ENCODE data around the gene CCR5AS.
A peak's percentile ranks its signal among the peaks of the same experiment; 100 is the strongest.

The CCR5AS gene

GRCh38 chr3:46399098-46399497, 7.8 kb downstream of the CCR5AS start:
- no peaks in the 10 kb centered on the region for H3K27me3 ChIP-seq

DNA sequence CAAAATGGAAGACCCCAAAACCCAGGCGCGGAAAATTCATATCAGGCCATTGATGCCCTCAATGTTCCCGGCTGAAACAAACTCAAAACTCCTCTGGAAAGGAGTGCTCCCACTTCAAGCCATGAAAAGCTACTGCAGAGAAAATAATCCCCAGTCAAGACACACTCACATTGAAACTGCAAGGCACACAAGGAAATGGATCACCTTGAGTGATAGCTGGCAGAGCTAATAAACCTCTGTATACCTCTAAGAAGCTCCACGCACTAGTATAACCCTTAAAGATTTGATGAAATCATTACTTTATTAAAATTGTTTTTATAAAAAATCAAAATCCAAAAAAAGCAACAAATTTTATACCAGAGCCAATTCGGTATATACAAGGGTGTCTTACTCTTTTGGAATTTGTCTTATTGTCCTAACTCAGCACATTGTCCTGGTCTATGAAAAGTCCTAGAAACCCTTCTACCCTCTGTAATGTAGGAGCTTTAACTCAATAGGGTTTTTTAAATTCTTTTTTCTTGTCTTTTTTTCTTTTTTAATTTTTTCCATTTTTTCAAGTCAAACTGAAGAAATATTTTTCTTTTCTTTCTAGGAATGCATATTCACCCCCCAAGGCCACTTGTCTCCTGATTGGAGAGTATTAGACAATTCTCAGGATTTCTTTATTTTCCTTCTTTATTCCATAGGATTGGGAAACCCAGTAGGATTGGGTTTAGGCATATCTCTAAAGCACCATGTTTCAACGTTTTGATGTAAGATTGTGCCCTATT, 8.5 kb downstream of the CCR5AS start:
- H3K27me3 ChIP-seq: no peaks in the 10 kb centered on the region
- H3K27ac ChIP-seq: no peak overlapping the region
- no peaks in the 10 kb centered on the region for H3K9me3 ChIP-seq (ENCODE audit: low read depth)
- H3K4me1 ChIP-seq (ENCODE audit: low read depth): peaks cover 39% of the 10 kb centered on the region
- TF ChIP-seq, protein P1, sequence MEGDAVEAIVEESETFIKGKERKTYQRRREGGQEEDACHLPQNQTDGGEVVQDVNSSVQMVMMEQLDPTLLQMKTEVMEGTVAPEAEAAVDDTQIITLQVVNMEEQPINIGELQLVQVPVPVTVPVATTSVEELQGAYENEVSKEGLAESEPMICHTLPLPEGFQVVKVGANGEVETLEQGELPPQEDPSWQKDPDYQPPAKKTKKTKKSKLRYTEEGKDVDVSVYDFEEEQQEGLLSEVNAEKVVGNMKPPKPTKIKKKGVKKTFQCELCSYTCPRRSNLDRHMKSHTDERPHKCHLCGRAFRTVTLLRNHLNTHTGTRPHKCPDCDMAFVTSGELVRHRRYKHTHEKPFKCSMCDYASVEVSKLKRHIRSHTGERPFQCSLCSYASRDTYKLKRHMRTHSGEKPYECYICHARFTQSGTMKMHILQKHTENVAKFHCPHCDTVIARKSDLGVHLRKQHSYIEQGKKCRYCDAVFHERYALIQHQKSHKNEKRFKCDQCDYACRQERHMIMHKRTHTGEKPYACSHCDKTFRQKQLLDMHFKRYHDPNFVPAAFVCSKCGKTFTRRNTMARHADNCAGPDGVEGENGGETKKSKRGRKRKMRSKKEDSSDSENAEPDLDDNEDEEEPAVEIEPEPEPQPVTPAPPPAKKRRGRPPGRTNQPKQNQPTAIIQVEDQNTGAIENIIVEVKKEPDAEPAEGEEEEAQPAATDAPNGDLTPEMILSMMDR (IDR thresholded peaks at IDR 0.05; ENCODE audit: low read depth, low read length): no peak
- H3K36me3 ChIP-seq: no peaks in the 10 kb centered on the region
- no peak for DNase-seq (ENCODE audit: low read depth in 1 of 2, low spot score in 1 of 2)
- no peak overlapping the region for H3K4me3 ChIP-seq

More at GRCh38 chr3:46399098-46399497, 7.8 kb downstream of the CCR5AS start:
- Histone ChIP-seq H3K36me3 (no peaks in the 10 kb centered on the region), H3K9me3 (ENCODE audit: low read depth) (no peaks in the 10 kb centered on the region), H3K27ac (no peak overlapping the region), H3K4me3 (no peak overlapping the region), H3K4me1 (ENCODE audit: low read depth) (peaks cover 32% of the 10 kb centered on the region)
- TF ChIP-seq, protein P1 (IDR thresholded peaks at IDR 0.05; ENCODE audit: low read depth, low read length): no peak
- DNase-seq (ENCODE audit: low read depth in 1 of 2, low spot score in 1 of 2): no peak

- peaks cover 40% of the 10 kb centered on the region for H3K4me1 ChIP-seq (ENCODE audit: low read depth)
- H3K4me3 ChIP-seq: no peak overlapping the region
- TF ChIP-seq, protein P1 (IDR thresholded peaks at IDR 0.05; ENCODE audit: low read depth, low read length): no peak
- DNase-seq (ENCODE audit: low read depth in 1 of 2, low spot score in 1 of 2): no peak
- no peaks in the 10 kb centered on the region for H3K9me3 ChIP-seq (ENCODE audit: low read depth)
- no peaks in the 10 kb centered on the region for H3K36me3 ChIP-seq
- no peaks in the 10 kb centered on the region for H3K27me3 ChIP-seq
- no peak overlapping the region for H3K27ac ChIP-seq
Observed at GRCh38 chr3:46397111-46397510, 9.8 kb downstream of the CCR5AS start.

- no peaks in the 10 kb centered on the region for H3K27me3 ChIP-seq
- TF ChIP-seq, protein P1 (IDR thresholded peaks at IDR 0.05; ENCODE audit: low read depth, low read length): no peak
Observed at GRCh38 chr3:46395766-46396530, 10.9 kb downstream of the CCR5AS start.

GRCh38 chr3:46395210-46395661, 11.6 kb downstream of the CCR5AS start:
- H3K9me3 ChIP-seq (ENCODE audit: low read depth): no peaks in the 10 kb centered on the region
- DNase-seq (ENCODE audit: low read depth in 1 of 2, low spot score in 1 of 2): peak in 1 of 2 donors; percentile 79
- H3K27me3 ChIP-seq: no peaks in the 10 kb centered on the region
- no peaks in the 10 kb centered on the region for H3K36me3 ChIP-seq
- TF ChIP-seq, protein P1 (IDR thresholded peaks at IDR 0.05; ENCODE audit: low read depth, low read length): peak; percentile 3
- no peak overlapping the region for H3K4me3 ChIP-seq
- peaks cover 32% of the 10 kb centered on the region for H3K4me1 ChIP-seq (ENCODE audit: low read depth)
- H3K27ac ChIP-seq: no peak overlapping the region

More at GRCh38 chr3:46395766-46396530, 10.9 kb downstream of the CCR5AS start:
- no peak for DNase-seq (ENCODE audit: low read depth in 1 of 2, low spot score in 1 of 2)
- H3K36me3 ChIP-seq: no peaks in the 10 kb centered on the region
- no peak overlapping the region for H3K4me3 ChIP-seq
- no peaks in the 10 kb centered on the region for H3K9me3 ChIP-seq (ENCODE audit: low read depth)
- H3K27ac ChIP-seq: no peak overlapping the region
- peaks cover 39% of the 10 kb centered on the region for H3K4me1 ChIP-seq (ENCODE audit: low read depth)
